HG02884 (cell line): ENCODE measurements around the gene KRT17.
"Not testable (repeated sequence)": the region's sequence is repeated elsewhere in the genome, so short reads cannot be mapped to it uniquely, and the experiment has no call there.

Experiments used
- ATAC-seq: cut with Tn5 transposase; IDR thresholded peaks from one replicate; pipeline ENCODE4 v1.9.1; 2021; ENCODE audit warnings: mild to moderate bottlenecking, moderate library complexity; ENCODE audit not compliant: unreplicated experiment

Gene KRT17

GRCh38 chr17:41579484-41580243, 44.7 kb downstream of the KRT17 start:
- peak; percentile 57 for ATAC-seq

GRCh38 chr17:41578971-41579370, 45.4 kb downstream of the KRT17 start:
- no peak for ATAC-seq

GRCh38 chr17:41578538-41578937, 45.8 kb downstream of the KRT17 start:
- ATAC-seq = no peak

- ATAC-seq = not testable (repeated sequence)
Measured at GRCh38 chr17:41576740-41577139, 47.6 kb downstream of the KRT17 start.

GRCh38 chr17:41575336-41575735, 49.0 kb downstream of the KRT17 start:
- no peak for ATAC-seq

GRCh38 chr17:41571561-41572434, 52.6 kb downstream of the KRT17 start, which contains the start of gene KRT9:
Gene KRT9, minus strand, starts transcription at chr17:41572059. Its CDS starts 67 bp downstream, at chr17:41571992.
- ATAC-seq = no peak
